GM21786 (cell line): ENCODE measurements around the gene KLHL34.

Experiments used
- ATAC-seq: cut with Tn5 transposase; IDR thresholded peaks from one replicate; pipeline ENCODE4 v1.9.1; 2021; ENCODE audit not compliant: unreplicated experiment

KLHL34 gene

DNA sequence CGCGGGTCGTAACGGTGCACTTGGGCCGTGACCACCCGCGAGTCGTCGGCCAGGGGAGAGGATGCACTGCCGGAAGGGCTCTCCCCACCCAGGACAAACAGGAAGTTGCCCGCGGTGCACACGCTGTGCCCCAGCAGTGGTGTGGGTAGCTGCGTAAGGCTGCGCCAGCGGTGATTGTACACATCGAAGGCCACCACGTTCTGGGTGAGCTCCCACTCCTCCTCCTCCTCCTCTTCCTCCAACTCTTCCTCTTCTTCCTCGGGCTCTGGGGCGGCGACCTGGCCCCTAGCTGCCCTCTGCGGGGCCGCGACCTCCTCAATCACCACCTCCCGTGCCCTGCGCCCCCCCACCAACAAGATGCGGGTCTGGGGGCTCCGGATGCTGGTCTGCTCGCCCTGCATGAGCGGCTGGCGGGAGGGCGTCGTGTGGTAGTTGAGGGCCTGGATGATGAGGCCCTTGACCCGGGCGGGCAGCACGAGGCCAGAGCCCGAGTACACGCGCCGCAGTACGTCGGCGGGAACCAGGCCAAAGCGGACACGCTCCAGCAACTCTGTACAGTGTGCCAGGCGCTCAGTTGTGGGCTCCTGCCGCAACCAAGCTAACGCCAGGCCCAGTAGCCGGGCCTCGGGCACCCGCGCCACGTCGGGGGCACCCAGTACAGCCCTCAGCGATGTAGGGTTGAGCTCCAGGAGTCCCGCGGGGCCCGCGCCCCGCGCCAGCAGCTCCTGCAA lies 1.4 kb downstream of the KLHL34 start:
- ATAC-seq = no peak

DNA sequence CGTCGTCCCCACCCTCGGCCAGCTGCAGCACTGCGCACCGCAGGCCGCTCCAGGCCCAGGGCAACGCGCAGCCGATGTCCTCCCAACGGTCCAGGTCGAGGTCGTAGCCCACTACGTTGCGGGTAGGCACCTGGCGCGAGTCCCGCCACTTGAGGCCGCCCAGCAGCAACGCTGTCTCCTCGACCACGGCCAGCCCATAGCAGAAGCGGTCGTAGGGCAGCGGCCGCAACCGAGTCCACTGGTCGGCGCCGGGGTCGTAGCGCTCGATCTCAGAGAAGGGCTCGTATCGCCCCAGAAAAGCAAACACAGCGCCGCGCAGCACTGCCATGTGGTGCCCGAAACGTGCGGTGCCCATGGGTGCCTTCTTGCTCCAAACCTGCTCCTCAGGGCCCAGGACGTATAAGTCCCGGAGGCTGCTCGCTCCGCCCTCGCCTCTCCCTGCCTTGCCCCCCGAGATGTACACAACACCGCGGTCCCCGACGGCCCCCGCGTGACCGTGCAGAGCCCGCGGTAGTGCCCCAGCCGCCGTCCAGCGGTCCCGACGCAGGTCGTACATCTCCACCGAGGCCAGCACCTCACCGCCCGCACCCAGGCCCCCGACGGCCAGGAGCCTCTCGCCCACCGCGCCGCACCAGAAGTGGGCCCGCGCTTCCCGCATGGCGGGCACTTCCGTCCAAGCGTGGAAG lies 2.1 kb downstream of the KLHL34 start:
- no peak for ATAC-seq

DNA sequence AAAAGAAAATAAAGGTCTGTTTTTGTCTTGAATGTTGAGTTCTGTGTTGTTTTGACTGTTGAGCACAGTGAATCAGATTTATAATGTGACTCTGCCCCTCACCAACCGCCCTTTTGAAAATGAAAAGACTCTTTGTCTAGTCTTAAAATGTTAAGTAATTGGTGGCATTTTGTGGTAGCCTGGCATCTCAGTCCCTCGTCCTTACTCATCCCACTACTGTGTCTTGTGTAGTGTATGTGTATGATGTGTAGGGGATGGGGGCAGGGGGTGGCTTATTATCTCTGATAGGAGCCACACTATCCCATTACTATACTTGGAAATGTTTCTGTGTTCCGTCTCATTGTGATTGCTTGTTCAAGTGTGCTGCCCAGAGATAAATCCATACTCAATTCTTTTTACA lies 12.2 kb downstream of the KLHL34 start:
- ATAC-seq = no peak

GRCh38 chrX:21645431-21645830 lies 12.7 kb downstream of the KLHL34 start:
- no peak for ATAC-seq

DNA sequence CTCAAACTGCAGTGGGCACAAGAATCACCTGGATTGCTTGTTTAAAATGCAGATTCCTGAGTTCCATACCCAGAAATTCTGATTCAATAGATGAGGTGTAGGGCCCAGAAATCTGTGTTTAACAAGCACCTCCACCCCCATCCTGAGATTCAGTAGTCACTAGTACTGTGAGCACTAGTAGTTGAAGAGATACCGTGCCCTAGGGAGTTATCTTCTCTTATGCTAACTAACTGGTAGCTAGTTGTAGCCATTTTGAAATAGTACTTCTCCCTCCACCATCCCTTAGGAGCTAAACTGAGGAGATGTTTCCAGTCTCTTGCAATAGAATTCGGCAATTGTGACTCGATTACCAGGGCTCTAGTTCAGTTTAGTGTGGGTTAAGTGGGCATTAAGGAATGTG lies 18.4 kb downstream of the KLHL34 start:
- ATAC-seq = no peak

GRCh38 chrX:21638311-21638710 lies 19.8 kb downstream of the KLHL34 start:
- no peak for ATAC-seq

DNA sequence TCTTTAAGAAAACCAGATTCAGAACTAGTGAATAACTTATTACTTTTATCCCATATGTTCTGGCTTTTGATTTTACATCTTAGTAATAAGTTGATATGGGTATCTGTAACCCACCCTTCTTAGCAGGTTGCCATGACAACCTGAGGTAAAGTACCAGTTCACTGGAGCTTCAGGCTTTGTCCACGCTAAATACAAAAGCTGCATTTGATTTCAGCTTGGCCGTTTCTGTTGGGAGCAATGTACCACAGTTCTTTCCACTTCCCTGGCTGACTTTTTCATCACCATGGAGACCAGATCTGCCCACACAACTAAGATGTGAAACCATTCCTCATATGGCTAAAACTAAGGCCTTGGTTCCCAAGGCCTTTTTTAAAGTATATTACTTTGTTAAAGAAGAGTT lies 26.1 kb downstream of the KLHL34 start:
- no peak for ATAC-seq

GRCh38 chrX:21623778-21624501 lies 34.2 kb downstream of the KLHL34 start:
- no peak for ATAC-seq

DNA sequence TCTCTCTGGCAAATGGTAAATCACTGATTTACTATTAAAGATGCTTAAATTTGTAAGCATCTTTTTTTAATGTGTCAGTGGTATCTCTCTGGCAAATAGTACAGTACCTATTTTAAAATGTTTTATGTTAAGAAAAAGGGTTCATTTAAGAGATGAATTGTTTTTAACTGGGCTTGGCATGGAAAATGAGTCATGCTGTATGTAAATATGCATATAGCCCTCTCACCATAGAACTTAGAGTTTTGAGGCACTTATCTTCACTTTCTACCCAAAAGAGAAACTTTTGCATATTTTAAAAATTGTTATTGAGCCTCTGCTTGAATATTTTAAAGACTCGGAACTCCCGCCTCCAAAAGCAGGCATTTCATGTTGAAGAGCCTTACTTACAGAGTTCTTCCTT lies 37.9 kb downstream of the KLHL34 start:
- no peak for ATAC-seq

- ATAC-seq = no peak
Observed at GRCh38 chrX:21616386-21616785, 41.7 kb downstream of the KLHL34 start.

GRCh38 chrX:21612154-21612553 lies 46.0 kb downstream of the KLHL34 start:
- ATAC-seq = no peak

DNA sequence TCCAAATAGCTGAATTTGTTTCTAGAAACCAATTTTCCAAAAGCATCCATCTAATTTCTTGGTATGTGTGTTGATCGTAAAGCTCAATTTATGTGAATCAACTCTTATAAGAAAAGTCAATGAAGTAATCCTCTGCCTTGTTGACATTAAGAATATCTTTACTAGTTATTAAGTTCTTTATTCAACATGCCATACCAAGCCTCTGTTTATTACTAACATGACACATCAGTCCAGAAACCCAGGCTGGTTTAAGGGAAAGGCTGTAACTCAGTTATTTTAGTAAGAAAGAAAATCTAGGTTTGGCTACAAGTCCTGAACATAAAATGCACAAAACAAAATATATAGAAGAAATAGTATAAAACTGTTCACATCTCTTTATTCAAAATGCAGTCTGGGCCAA lies 48.0 kb downstream of the KLHL34 start:
- ATAC-seq = no peak

DNA sequence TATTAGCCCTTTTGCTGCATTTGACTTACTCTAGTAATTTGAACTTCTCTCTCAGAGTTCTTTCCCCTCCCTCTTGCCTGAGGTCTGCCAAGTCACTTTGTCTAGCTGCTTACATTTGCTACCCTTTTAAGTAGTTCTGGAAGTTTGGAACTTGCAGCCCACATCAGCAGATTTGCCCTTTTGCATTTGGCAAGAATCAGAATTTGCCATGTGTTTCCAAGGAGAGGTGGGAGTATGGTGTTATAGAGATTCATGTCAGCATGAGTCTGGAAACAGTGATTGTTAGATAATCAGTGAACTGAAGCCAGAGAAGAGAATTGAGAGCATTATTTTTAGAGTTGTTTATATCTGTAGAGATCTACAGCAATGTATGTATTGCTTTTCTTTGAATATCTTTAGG lies 52.1 kb downstream of the KLHL34 start:
- no peak for ATAC-seq
